Nephron (organoid): ENCODE data around the gene RAB18.

Source experiments
- H3K27ac Mint-ChIP-seq, 3 experiments: 2 replicates each; pipeline ENCODE4 v1.8.0; 2020; ENCODE audit warnings: mixed read lengths in 3 of 3, mild to moderate bottlenecking in 2 of 3, moderate library complexity in 1 of 3
- H3K27me3 Mint-ChIP-seq: 2 replicates; pipeline ENCODE4 v1.8.0; 2021; ENCODE audit warnings: low read depth, mild to moderate bottlenecking, moderate library complexity, mixed read lengths
- H3K36me3 Mint-ChIP-seq: 2 replicates; pipeline ENCODE4 v1.8.0; 2020; ENCODE audit warnings: low read depth, mixed read lengths
- H3K4me1 Mint-ChIP-seq: 2 replicates; pipeline ENCODE4 v1.8.0; 2020; ENCODE audit warnings: mixed read lengths
- H3K4me3 Mint-ChIP-seq, 3 experiments: 2 replicates each; pipeline ENCODE4 v1.8.0; 2020; ENCODE audit warnings: mild to moderate bottlenecking in 3 of 3, mixed read lengths in 3 of 3, moderate library complexity in 2 of 3
- H3K9me3 Mint-ChIP-seq: 2 replicates; pipeline ENCODE4 v1.8.0; 2020; ENCODE audit warnings: mixed read lengths
- TF ChIP-seq, protein P1 (sequence below), 3 experiments: fragments of 200-600 bp; sonication (generic); IDR thresholded peaks; one replicate each; pipeline ENCODE4 v1.5.0; 2021; ENCODE audit warnings: antibody characterized with exemption in 3 of 3; ENCODE audit not compliant: unreplicated experiment in 3 of 3

The RAB18 gene

DNA sequence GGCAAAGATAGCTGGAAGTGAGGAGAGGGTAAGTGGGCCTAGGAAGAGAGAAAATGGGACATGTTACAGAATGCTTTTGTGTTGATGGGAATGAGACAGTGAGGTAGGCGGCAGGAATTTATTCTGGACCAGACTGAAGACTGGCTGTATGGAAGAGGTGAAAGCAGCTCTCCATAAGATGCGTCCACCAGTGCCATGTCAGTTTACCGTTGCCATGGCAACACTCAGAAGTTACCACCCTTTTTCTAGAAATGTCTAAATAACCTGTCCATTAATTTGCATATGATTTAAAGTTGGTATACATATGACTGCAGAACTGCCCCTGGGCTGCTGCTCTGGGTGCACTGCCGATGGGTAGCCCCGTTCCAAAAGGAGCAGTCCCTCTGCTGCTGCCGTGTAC is 46.7 kb downstream of the RAB18 start:
- H3K4me3 Mint-ChIP-seq: no peak overlapping the region
- TF ChIP-seq, protein P1, sequence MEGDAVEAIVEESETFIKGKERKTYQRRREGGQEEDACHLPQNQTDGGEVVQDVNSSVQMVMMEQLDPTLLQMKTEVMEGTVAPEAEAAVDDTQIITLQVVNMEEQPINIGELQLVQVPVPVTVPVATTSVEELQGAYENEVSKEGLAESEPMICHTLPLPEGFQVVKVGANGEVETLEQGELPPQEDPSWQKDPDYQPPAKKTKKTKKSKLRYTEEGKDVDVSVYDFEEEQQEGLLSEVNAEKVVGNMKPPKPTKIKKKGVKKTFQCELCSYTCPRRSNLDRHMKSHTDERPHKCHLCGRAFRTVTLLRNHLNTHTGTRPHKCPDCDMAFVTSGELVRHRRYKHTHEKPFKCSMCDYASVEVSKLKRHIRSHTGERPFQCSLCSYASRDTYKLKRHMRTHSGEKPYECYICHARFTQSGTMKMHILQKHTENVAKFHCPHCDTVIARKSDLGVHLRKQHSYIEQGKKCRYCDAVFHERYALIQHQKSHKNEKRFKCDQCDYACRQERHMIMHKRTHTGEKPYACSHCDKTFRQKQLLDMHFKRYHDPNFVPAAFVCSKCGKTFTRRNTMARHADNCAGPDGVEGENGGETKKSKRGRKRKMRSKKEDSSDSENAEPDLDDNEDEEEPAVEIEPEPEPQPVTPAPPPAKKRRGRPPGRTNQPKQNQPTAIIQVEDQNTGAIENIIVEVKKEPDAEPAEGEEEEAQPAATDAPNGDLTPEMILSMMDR (IDR thresholded peaks at IDR 0.05; ENCODE audit: unreplicated experiment in 3 of 3): no peak
- H3K27me3 Mint-ChIP-seq: no peaks in the 10 kb centered on the region
- no peaks in the 10 kb centered on the region for H3K4me1 Mint-ChIP-seq
- H3K36me3 Mint-ChIP-seq: peaks cover 13% of the 10 kb centered on the region
- H3K27ac Mint-ChIP-seq: no peak overlapping the region
- H3K9me3 Mint-ChIP-seq: no peaks in the 10 kb centered on the region

DNA sequence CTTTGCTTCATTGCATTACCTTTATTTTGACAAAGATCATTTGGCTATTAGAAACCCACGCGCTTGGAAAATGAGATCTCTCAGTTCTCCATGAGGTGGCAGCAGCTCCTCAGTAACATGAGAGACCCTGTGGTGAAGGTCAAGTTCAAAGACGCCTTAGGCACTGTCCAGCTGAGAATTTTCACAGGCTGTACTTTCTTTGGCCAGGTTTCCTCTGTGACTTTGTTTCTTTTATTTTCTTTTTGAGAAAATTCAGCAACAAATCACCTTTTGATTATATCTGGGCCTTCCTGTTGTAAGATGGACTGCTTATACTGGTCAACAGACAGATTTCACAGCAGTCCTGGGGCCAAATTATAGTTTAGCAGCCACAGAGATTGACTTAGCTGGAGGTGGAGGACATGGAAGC is 54.5 kb downstream of the RAB18 start:
- no peaks in the 10 kb centered on the region for H3K9me3 Mint-ChIP-seq
- H3K27ac Mint-ChIP-seq: no peak overlapping the region
- H3K4me3 Mint-ChIP-seq: no peak overlapping the region
- H3K27me3 Mint-ChIP-seq: peaks cover 4% of the 10 kb centered on the region
- TF ChIP-seq, protein P1 (IDR thresholded peaks at IDR 0.05; ENCODE audit: unreplicated experiment in 3 of 3): peak; percentile 73 to 89 (median 77)
- H3K4me1 Mint-ChIP-seq: no peaks in the 10 kb centered on the region
- no peaks in the 10 kb centered on the region for H3K36me3 Mint-ChIP-seq

DNA sequence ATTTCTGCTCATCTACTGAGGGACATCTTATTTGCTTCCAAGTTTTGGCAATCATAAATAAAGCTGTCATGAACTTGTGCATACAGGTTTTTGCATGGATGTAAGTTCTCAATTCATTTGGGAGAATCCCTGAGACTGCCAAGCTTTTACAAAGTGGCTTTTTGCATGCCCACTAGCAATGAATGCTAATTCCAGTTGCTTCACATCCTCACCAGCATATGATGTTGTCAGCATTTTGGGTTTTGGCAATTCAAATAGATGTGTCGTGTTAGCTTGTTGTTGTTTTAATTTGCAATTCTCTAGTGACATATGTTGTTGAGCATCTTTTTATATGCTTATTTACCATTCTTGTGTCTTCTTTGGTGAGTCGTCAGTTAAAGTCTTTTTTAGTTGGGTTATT is 57.2 kb downstream of the RAB18 start:
- Mint-ChIP-seq H3K4me1 (no peaks in the 10 kb centered on the region), H3K27me3 (peaks cover 4% of the 10 kb centered on the region), H3K36me3 (no peaks in the 10 kb centered on the region), H3K4me3 (no peak overlapping the region), H3K27ac (no peak overlapping the region), H3K9me3 (peaks cover 12% of the 10 kb centered on the region)
- TF ChIP-seq, protein P1 (IDR thresholded peaks at IDR 0.05; ENCODE audit: unreplicated experiment in 3 of 3): no peak

DNA sequence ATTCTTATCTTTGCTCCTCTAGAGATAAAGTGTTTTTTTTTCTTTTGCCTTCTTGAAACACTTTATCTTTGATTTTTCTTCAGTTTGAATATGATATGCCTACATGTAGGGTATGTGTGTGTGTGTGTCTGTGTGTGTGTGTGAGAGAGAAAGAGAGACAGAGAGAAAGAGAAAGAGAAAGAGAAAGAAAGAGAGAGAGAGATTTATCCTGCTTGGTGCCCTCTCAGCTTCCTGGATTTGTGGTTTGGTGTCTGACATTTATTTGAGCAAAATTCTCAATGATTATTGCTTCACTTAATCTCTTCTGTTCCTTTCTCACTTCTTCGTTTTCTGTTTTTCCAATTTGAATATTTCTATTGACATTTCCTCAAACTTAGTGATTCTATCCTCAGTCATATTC is 60.3 kb downstream of the RAB18 start:
- no peaks in the 10 kb centered on the region for H3K4me1 Mint-ChIP-seq
- H3K27me3 Mint-ChIP-seq: peaks cover 4% of the 10 kb centered on the region
- H3K4me3 Mint-ChIP-seq: no peak overlapping the region
- H3K36me3 Mint-ChIP-seq: no peaks in the 10 kb centered on the region
- H3K27ac Mint-ChIP-seq: no peak overlapping the region
- H3K9me3 Mint-ChIP-seq: peaks cover 19% of the 10 kb centered on the region
- TF ChIP-seq, protein P1 (IDR thresholded peaks at IDR 0.05; ENCODE audit: unreplicated experiment in 3 of 3): no peak

DNA sequence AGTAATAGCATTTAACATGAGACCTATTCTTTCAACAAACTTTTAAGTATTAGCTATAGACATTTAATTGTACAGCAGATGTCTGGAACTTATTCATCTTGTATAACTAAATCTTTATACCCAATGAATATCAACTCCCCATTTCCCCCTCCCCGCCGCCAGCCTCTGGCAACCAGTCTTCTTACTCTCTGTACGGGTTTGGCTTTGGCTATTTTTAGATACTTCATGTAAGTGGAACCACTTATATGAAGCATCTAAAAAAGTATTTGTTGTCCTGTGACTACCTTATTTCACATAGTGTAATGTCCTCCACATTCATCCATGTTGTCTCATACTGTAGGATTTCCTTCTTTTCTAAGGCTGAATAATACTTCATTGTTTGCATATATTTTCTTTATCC is 60.8 kb downstream of the RAB18 start:
- Mint-ChIP-seq H3K27me3 (peaks cover 4% of the 10 kb centered on the region), H3K36me3 (no peaks in the 10 kb centered on the region), H3K4me1 (no peaks in the 10 kb centered on the region), H3K27ac (no peak overlapping the region), H3K9me3 (peaks cover 19% of the 10 kb centered on the region), H3K4me3 (no peak overlapping the region)
- TF ChIP-seq, protein P1 (IDR thresholded peaks at IDR 0.05; ENCODE audit: unreplicated experiment in 3 of 3): no peak
